Measurements from ENCODE around the gene NME1. TPM values are rescaled to one million over a fixed set of nuclear protein-coding genes. Genes with fewer than 3 reads are reported as not detected.

Gene NME1
- total RNA-seq, 1 experiment from 2014 or later: 220 TPM

DNA sequence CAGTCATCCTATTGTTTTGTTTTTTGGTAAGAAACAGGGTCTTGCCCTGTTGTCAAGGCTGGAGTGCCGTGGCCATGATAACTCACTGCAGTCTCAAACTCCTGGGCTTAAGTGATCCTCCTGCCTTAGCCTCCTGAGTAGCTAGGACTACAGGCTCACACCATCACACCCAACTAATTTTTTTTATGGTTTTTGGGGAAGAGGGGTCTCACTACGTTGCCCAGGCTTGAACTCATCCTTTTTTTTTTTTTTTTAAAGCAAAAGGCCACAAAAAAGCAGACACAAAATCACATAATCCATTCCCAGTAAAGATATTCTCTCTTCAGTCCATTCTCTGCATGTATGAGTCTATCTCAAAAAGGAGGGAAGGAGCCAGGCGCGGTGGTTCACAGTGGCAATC lies 38.2 kb upstream of the NME1 start:
- H3K4me1 Mint-ChIP-seq: peaks cover 11 to 16% of the 10 kb centered on the region in 2 experiments

More for the DNA sequence above, 38.2 kb upstream of the NME1 start:
- DNase-seq: no peak
- Histone ChIP-seq H3K4me1 (ENCODE audit: insufficient read depth, low read length) (no peaks in the 10 kb centered on the region), H2AFZ (ENCODE audit: low read length) (no peak overlapping the region), H4K20me1 (ENCODE audit: control insufficient read depth, insufficient read depth, insufficient read length) (no peaks in the 10 kb centered on the region), H4K91ac (ENCODE audit: insufficient read length, low read depth, low read length) (no peak overlapping the region), H3K56ac (ENCODE audit: insufficient read length, low read depth, low read length) (no peak overlapping the region), H3K9me3 (ENCODE audit: control insufficient read depth, low read depth, low read length) (no peaks in the 10 kb centered on the region), H3K18ac (ENCODE audit: insufficient read length, low read depth, low read length) (no peak overlapping the region), H3K9ac (ENCODE audit: extremely low read depth, insufficient read length, low read length) (no peak overlapping the region), H2BK20ac (ENCODE audit: low read depth, low read length, poor library complexity, severe bottlenecking) (no peak overlapping the region), H3K23ac (ENCODE audit: insufficient read length, low read depth, low read length) (no peak overlapping the region), H2BK5ac (ENCODE audit: insufficient read length, low read length) (no peak overlapping the region), H3K27ac (ENCODE audit: insufficient read length, low read depth, low read length) (no peak overlapping the region), H3K14ac (ENCODE audit: insufficient read depth, low read length) (no peak overlapping the region), H3K79me1 (ENCODE audit: insufficient read depth, low read depth, low read length, poor library complexity, severe bottlenecking) (peaks cover 4% of the 10 kb centered on the region), H3K79me2 (ENCODE audit: insufficient read depth, low read length) (peaks cover 15% of the 10 kb centered on the region), H2AK5ac (ENCODE audit: insufficient read length, low read length) (no peak overlapping the region), H3K4ac (ENCODE audit: low read depth, low read length) (no peak overlapping the region), H3K4me2 (ENCODE audit: insufficient read depth, insufficient read length, low read length) (no peak overlapping the region), H2BK15ac (ENCODE audit: low read depth, low read length) (no peak overlapping the region), H4K5ac (ENCODE audit: insufficient read length, low read depth, low read length) (no peak overlapping the region), H2BK120ac (ENCODE audit: low read depth, low read length, poor library complexity, severe bottlenecking) (no peak overlapping the region), H3K23me2 (ENCODE audit: insufficient read length, low read depth, low read length, poor library complexity, severe bottlenecking) (no peaks in the 10 kb centered on the region), H3K27me3 (ENCODE audit: insufficient read depth, low read length) (no peaks in the 10 kb centered on the region), H3T11ph (ENCODE audit: low read length) (no peak overlapping the region), H4K8ac (replicated peaks; ENCODE audit: insufficient read length, low read depth, low read length) (no peak overlapping the region), H2BK12ac (ENCODE audit: insufficient read length, low read depth, low read length) (no peak overlapping the region)
- WGBS (ENCODE audit: extremely low coverage, insufficient read length, low lambda C conversion rate): no CpG with 5 or more reads among the region's 4 CpGs
- peak overlapping the region in 1 of 3 experiments; percentile 55; a peak in 1 of 7 replicates for H3K27ac Mint-ChIP-seq
- no peaks in the 10 kb centered on the region for H3K27me3 Mint-ChIP-seq (ENCODE audit: low read depth)
- no peak overlapping the region for H3K4me3 Mint-ChIP-seq
- H3K9me3 Mint-ChIP-seq: no peaks in the 10 kb centered on the region
- H3K36me3 Mint-ChIP-seq (ENCODE audit: insufficient read depth in 1 of 3, low read depth in 3 of 3): peaks cover 0 to 3% (median 0%) of the 10 kb centered on the region in 3 experiments; a peak in 2 of 7 replicates
- TF ChIP-seq, protein P1, sequence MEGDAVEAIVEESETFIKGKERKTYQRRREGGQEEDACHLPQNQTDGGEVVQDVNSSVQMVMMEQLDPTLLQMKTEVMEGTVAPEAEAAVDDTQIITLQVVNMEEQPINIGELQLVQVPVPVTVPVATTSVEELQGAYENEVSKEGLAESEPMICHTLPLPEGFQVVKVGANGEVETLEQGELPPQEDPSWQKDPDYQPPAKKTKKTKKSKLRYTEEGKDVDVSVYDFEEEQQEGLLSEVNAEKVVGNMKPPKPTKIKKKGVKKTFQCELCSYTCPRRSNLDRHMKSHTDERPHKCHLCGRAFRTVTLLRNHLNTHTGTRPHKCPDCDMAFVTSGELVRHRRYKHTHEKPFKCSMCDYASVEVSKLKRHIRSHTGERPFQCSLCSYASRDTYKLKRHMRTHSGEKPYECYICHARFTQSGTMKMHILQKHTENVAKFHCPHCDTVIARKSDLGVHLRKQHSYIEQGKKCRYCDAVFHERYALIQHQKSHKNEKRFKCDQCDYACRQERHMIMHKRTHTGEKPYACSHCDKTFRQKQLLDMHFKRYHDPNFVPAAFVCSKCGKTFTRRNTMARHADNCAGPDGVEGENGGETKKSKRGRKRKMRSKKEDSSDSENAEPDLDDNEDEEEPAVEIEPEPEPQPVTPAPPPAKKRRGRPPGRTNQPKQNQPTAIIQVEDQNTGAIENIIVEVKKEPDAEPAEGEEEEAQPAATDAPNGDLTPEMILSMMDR (conservative IDR thresholded peaks at IDR 0.05): no peak

Data from H9 (cell line).